ENCODE results near the gene CENPF.
"Not testable (repeated sequence)": the region's sequence is repeated elsewhere in the genome, so short reads cannot be mapped to it uniquely, and the experiment has no call there.

The CENPF gene

GRCh38 chr1:214662223-214662785 lies 59.3 kb downstream of the CENPF start:
- DNase-seq (ENCODE audit: low spot score), result no peak

GRCh38 chr1:214664651-214665433 lies 61.8 kb downstream of the CENPF start:
- DNase-seq (ENCODE audit: low spot score), result peak; percentile 13

- no peak for DNase-seq (ENCODE audit: low spot score)
Measured at GRCh38 chr1:214665606-214666110, 62.7 kb downstream of the CENPF start.

GRCh38 chr1:214666674-214667073 lies 63.7 kb downstream of the CENPF start:
- no peak for DNase-seq (ENCODE audit: low spot score)

GRCh38 chr1:214670098-214670497 lies 67.1 kb downstream of the CENPF start:
- DNase-seq (ENCODE audit: low spot score), result no peak

- DNase-seq (ENCODE audit: low spot score), result not testable (repeated sequence)
Measured at GRCh38 chr1:214673029-214673428, 70.0 kb downstream of the CENPF start.

- no peak for DNase-seq (ENCODE audit: low spot score)
Measured at GRCh38 chr1:214673576-214673975, 70.6 kb downstream of the CENPF start.

GRCh38 chr1:214675524-214675923 lies 72.5 kb downstream of the CENPF start:
- not testable (repeated sequence) for DNase-seq (ENCODE audit: low spot score)

GRCh38 chr1:214676747-214677146 lies 73.8 kb downstream of the CENPF start:
- no peak for DNase-seq (ENCODE audit: low spot score)

GRCh38 chr1:214677945-214678344 lies 75.0 kb downstream of the CENPF start:
- DNase-seq (ENCODE audit: low spot score), result no peak

GRCh38 chr1:214678386-214678785 lies 75.4 kb downstream of the CENPF start:
- peak; percentile 30 for DNase-seq (ENCODE audit: low spot score)

GRCh38 chr1:214683621-214684020 lies 80.6 kb downstream of the CENPF start:
- DNase-seq (ENCODE audit: low spot score), result no peak

- no peak for DNase-seq (ENCODE audit: low spot score)
Measured at GRCh38 chr1:214685906-214686305, 82.9 kb downstream of the CENPF start.

- DNase-seq (ENCODE audit: low spot score), result no peak
Measured at GRCh38 chr1:214686497-214686896, 83.5 kb downstream of the CENPF start.

GRCh38 chr1:214688891-214689290 lies 85.9 kb downstream of the CENPF start:
- no peak for DNase-seq (ENCODE audit: low spot score)

GRCh38 chr1:214694769-214695168 lies 91.8 kb downstream of the CENPF start:
- no peak for DNase-seq (ENCODE audit: low spot score)

- no peak for DNase-seq (ENCODE audit: low spot score)
Measured at GRCh38 chr1:214698559-214698958, 95.6 kb downstream of the CENPF start.

- DNase-seq (ENCODE audit: low spot score), result no peak
Measured at GRCh38 chr1:214700437-214700836, 97.4 kb downstream of the CENPF start.

GRCh38 chr1:214702556-214702955 lies 99.6 kb downstream of the CENPF start:
- no peak for DNase-seq (ENCODE audit: low spot score)

- DNase-seq (ENCODE audit: low spot score), result peak; percentile 11
Measured at GRCh38 chr1:214707306-214708087, 104.5 kb downstream of the CENPF start.

GRCh38 chr1:214708321-214708955 lies 105.4 kb downstream of the CENPF start:
- no peak for DNase-seq (ENCODE audit: low spot score)

GRCh38 chr1:214709241-214709640 lies 106.2 kb downstream of the CENPF start:
- DNase-seq (ENCODE audit: low spot score), result no peak

Data from AG08396 (cell line).